Measurements from ENCODE around the gene INS. TPM values are rescaled to one million over a fixed set of nuclear protein-coding genes. Genes with fewer than 3 reads are reported as not detected.
A peak's percentile ranks its signal among the peaks of the same experiment; 100 is the strongest.

INS gene
- total and polyA plus RNA-seq, 7 donors: 0.73 to 51.7 TPM; not detected in 5

GRCh38 chr11:2139621-2140337 lies 21.2 kb downstream of the INS start:
- H3K27me3 ChIP-seq: peaks cover 58 to 95% (median 78%) of the 10 kb centered on the region in 3 donors
- DNase-seq: no peak
- peaks cover 0 to 44% (median 35%) of the 10 kb centered on the region in 4 donors for H3K4me1 ChIP-seq
- H3K4me3 ChIP-seq: no peak overlapping the region
- WGBS, 2 donors: 3 to 5% methylated on average over 57 of the region's 57 CpGs
- no peaks in the 10 kb centered on the region for H3K36me3 ChIP-seq
- no peak for TF ChIP-seq POLR2A (IDR thresholded peaks at IDR 0.05)
- intact Hi-C loops (cut with DNase I): no loop called here
- no peak overlapping the region for H3K27ac ChIP-seq
- H3K9me3 ChIP-seq: no peaks in the 10 kb centered on the region

GRCh38 chr11:2139123-2139521 lies 21.9 kb downstream of the INS start, which contains the start of gene IGF2:
TSS of gene IGF2 (minus strand) at chr11:2139389. CDS start at chr11:2135523, 3,866 bp downstream.
- peak within 1 kb of the TSS in 1 of 4 donors; percentile 27 for H3K27ac ChIP-seq
- peaks cover 0 to 41% (median 35%) of the 10 kb centered on the region in 4 donors for H3K4me1 ChIP-seq
- no peak for TF ChIP-seq POLR2A (IDR thresholded peaks at IDR 0.05)
- peaks cover 51 to 95% (median 76%) of the 10 kb centered on the region in 3 donors for H3K27me3 ChIP-seq
- DNase-seq: no peak
- H3K9me3 ChIP-seq: no peaks in the 10 kb centered on the region
- peak within 1 kb of the TSS; percentile 6 to 40 (median 34) for H3K4me3 ChIP-seq
- H3K36me3 ChIP-seq: no peaks in the 10 kb centered on the region
- intact Hi-C loops (cut with DNase I): no loop called here
- 1% methylated on average over 62 of the region's 62 CpGs for WGBS, 2 donors

GRCh38 chr11:2138431-2139122 lies 22.4 kb downstream of the INS start:
- intact Hi-C loops (cut with DNase I): no loop called here
- Histone ChIP-seq H3K9me3 (no peaks in the 10 kb centered on the region), H3K27ac (peak overlapping the region in 1 of 4 donors; percentile 27), H3K27me3 (peaks cover 46 to 95% (median 71%) of the 10 kb centered on the region in 3 donors), H3K36me3 (no peaks in the 10 kb centered on the region), H3K4me3 (peak overlapping the region; percentile 6 to 40 (median 34)), H3K4me1 (peaks cover 0 to 35% (median 35%) of the 10 kb centered on the region in 4 donors)
- TF ChIP-seq CTCF (IDR thresholded peaks at IDR 0.05) (no peak), POLR2A (IDR thresholded peaks at IDR 0.05) (no peak), EP300 (IDR thresholded peaks at IDR 0.05) (no peak), POLR2AphosphoS5 (IDR thresholded peaks at IDR 0.05) (no peak)
- WGBS, 2 donors: 2 to 3% methylated on average over 68 of the region's 68 CpGs
- no peak for DNase-seq

GRCh38 chr11:2138068-2138430 lies 23.0 kb downstream of the INS start:
- no peak for TF ChIP-seq EP300 (IDR thresholded peaks at IDR 0.05)
- no peak for TF ChIP-seq POLR2A (IDR thresholded peaks at IDR 0.05)
- no peak for TF ChIP-seq CTCF (IDR thresholded peaks at IDR 0.05)
- TF ChIP-seq POLR2AphosphoS5 (IDR thresholded peaks at IDR 0.05): no peak
- WGBS, 2 donors: 1 to 2% methylated on average over 44 of the region's 44 CpGs
- DNase-seq: no peak
- H3K36me3 ChIP-seq: no peaks in the 10 kb centered on the region
- H3K4me3 ChIP-seq: peak overlapping the region; percentile 6 to 40 (median 34)
- peaks cover 45 to 95% (median 65%) of the 10 kb centered on the region in 3 donors for H3K27me3 ChIP-seq
- no peaks in the 10 kb centered on the region for H3K9me3 ChIP-seq
- H3K4me1 ChIP-seq: peaks cover 0 to 35% (median 34%) of the 10 kb centered on the region in 4 donors
- intact Hi-C loops (cut with DNase I): no loop called here
- peak overlapping the region in 1 of 4 donors; percentile 55 for H3K27ac ChIP-seq

- no peak for DNase-seq
- H3K4me1 ChIP-seq: peaks cover 0 to 35% (median 34%) of the 10 kb centered on the region in 4 donors
- H3K4me3 ChIP-seq: peak overlapping the region in 3 of 4 donors; percentile 30 to 40 (median 37)
- no peaks in the 10 kb centered on the region for H3K9me3 ChIP-seq
- no peak for TF ChIP-seq POLR2AphosphoS5 (IDR thresholded peaks at IDR 0.05)
- TF ChIP-seq EP300 (IDR thresholded peaks at IDR 0.05): no peak
- TF ChIP-seq POLR2A (IDR thresholded peaks at IDR 0.05): no peak
- no peak for TF ChIP-seq CTCF (IDR thresholded peaks at IDR 0.05)
- H3K27ac ChIP-seq: peak overlapping the region in 1 of 4 donors; percentile 55
- 2 to 4% methylated on average over 50 of the region's 50 CpGs for WGBS, 2 donors
- H3K36me3 ChIP-seq: no peaks in the 10 kb centered on the region
- intact Hi-C loops (cut with DNase I): no loop called here
- peaks cover 45 to 94% (median 59%) of the 10 kb centered on the region in 3 donors for H3K27me3 ChIP-seq
Measured at GRCh38 chr11:2137202-2138067, 23.6 kb downstream of the INS start.
